Hepatocyte (in vitro differentiated cells): ENCODE measurements around the gene TMEM108. TPM values are rescaled to one million over a fixed set of nuclear protein-coding genes. Genes with fewer than 3 reads are reported as not detected.

Source experiments
- DNase-seq: peaks from one replicate; pipeline ENCODE4 v3.0.0-alpha.2; 2016; ENCODE audit warnings: low spot score
- H2AFZ ChIP-seq: fragments of 200-600 bp; sonication (generic); 2 replicates; pipeline ENCODE4 v1.6.0; 2016; ENCODE audit warnings: antibody characterized with exemption, mild to moderate bottlenecking
- H3K27ac ChIP-seq: fragments of 200-600 bp; sonication (generic); 2 replicates; pipeline ENCODE4 v1.5.1; 2016; ENCODE audit warnings: mild to moderate bottlenecking
- H3K27me3 ChIP-seq: fragments of 200-600 bp; sonication (generic); 2 replicates; pipeline ENCODE4 v1.6.1; 2016
- H3K36me3 ChIP-seq: fragments of 200-600 bp; sonication (generic); replicated peaks from 2 replicates; pipeline ENCODE4 v1.5.1; 2016; ENCODE audit warnings: low read depth; ENCODE audit not compliant: insufficient read depth
- H3K4me1 ChIP-seq: fragments of 200-600 bp; sonication (generic); 2 replicates; pipeline ENCODE4 v1.5.1; 2016; ENCODE audit warnings: mild to moderate bottlenecking, moderate library complexity; ENCODE audit not compliant: insufficient read depth
- H3K4me2 ChIP-seq: fragments of 200-600 bp; sonication (generic); 2 replicates; pipeline ENCODE4 v1.6.0; 2016
- H3K4me3 ChIP-seq: fragments of 200-600 bp; sonication (generic); 2 replicates; pipeline ENCODE4 v1.5.1; 2016; ENCODE audit warnings: mild to moderate bottlenecking
- H3K79me2 ChIP-seq: fragments of 200-600 bp; sonication (generic); 2 replicates; pipeline ENCODE4 v1.6.0; 2017; ENCODE audit warnings: mild to moderate bottlenecking
- H3K9me2 ChIP-seq: fragments of 200-600 bp; sonication (generic); replicated peaks from 2 replicates; pipeline ENCODE4 v1.6.0; 2017; ENCODE audit warnings: mild to moderate bottlenecking; ENCODE audit not compliant: insufficient read depth
- H3K9me3 ChIP-seq: fragments of 200-600 bp; sonication (generic); 2 replicates; pipeline ENCODE4 v1.5.1; 2016; ENCODE audit warnings: low read depth, mild to moderate bottlenecking
- H4K20me1 ChIP-seq: fragments of 200-600 bp; sonication (generic); 2 replicates; pipeline ENCODE4 v1.6.0; 2016; ENCODE audit warnings: mild to moderate bottlenecking; ENCODE audit not compliant: insufficient read depth, poor library complexity, severe bottlenecking
- CTCF ChIP-seq: fragments of 200-600 bp; sonication (generic); IDR thresholded peaks from 2 replicates; pipeline ENCODE4 v1.5.1; 2016; ENCODE audit warnings: antibody characterized with exemption, mild to moderate bottlenecking; ENCODE audit not compliant: poor library complexity
- EZH2 ChIP-seq: fragments of 200-600 bp; sonication (generic); IDR thresholded peaks from 2 replicates; pipeline ENCODE4 v1.6.1; 2016; ENCODE audit warnings: antibody characterized with exemption, mild to moderate bottlenecking, borderline replicate concordance
- EZH2phosphoT487 ChIP-seq: fragments of 200-600 bp; sonication (generic); IDR thresholded peaks from one replicate; pipeline ENCODE4 v1.6.1; 2018; ENCODE audit warnings: antibody characterized with exemption, mild to moderate bottlenecking, low read depth, moderate library complexity; ENCODE audit not compliant: unreplicated experiment, severe bottlenecking
- WGBS: methylation state at CpG from one replicate; pipeline ENCODE4 v1.1.6; 2016; ENCODE audit warnings: low lambda C conversion rate; ENCODE audit errors: missing lambda C conversion rate; 5-methylcytosine and 5-hydroxymethylcytosine counted together
- polyA plus RNA-seq: library from polyadenylated mRNA; unstranded; fragments of >200 nt; fragmentation: Nextera tagmentation; extraction: Ambion mirVana; gene quantifications from 2 replicates; pipeline ENCODE4 v1.2.1, GENCODE V29; 2016
- total RNA-seq: library from RNA; depleted of rRNA; stranded (reverse); fragments of >200 nt; gene quantifications from 2 replicates; pipeline ENCODE4 v1.2.3, GENCODE V29; 2014

Gene TMEM108
- total and polyA plus RNA-seq, 2 experiments from 2014 or later, result 0.53 to 6.5 TPM

DNA sequence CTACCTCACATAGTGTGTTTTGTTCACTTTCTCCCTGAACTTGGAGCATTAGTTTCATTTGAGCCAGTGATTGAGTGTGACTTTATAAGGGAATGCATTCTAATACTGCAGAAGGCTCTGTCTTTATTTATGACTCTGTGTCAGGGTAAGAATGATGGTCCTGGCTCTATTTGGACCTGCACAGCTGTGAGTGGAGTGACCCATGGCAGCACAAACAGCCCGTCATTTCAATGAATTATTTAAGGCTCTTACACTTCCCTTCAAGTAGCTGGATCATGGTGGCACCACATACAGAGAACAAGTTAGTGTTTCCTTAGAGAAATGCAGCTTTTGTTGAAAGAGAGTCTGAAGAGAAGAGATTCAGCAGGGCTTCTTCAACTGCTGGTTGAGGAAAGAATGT lies 16.4 kb downstream of the TMEM108 start:
- Histone ChIP-seq H3K4me2 (no peak overlapping the region), H3K79me2 (no peaks in the 10 kb centered on the region), H3K27me3 (peaks cover 3% of the 10 kb centered on the region), H3K4me3 (no peak overlapping the region), H4K20me1 (no peaks in the 10 kb centered on the region), H3K9me2 (no peaks in the 10 kb centered on the region), H3K27ac (no peak overlapping the region), H3K4me1 (no peaks in the 10 kb centered on the region), H2AFZ (no peak overlapping the region), H3K9me3 (no peaks in the 10 kb centered on the region), H3K36me3 (no peaks in the 10 kb centered on the region)
- DNase-seq, result no peak
- 79% methylated on average over 1 of the region's 1 CpG for WGBS
- TF ChIP-seq CTCF, result no peak
- no peak for TF ChIP-seq EZH2phosphoT487
- no peak for TF ChIP-seq EZH2

DNA sequence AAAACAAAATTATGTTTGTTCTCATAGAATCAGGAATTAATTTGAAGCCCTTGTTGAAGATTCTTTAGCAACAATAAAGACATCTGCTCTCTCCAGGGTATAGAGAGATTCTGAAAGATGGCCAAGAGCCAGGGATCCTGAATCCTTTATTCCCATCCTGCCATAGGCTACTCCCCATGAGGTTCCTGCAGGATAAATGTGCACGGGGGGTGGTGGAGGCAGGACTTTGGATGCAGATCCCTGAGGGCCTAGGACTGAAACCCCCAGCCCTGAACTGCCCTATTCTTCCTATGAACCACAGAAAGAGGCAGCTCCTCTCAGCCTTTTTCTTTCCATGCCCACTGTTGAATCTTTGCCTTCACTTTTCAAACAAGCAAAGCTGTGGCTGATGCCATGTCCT lies 17.1 kb downstream of the TMEM108 start:
- no peaks in the 10 kb centered on the region for H3K79me2 ChIP-seq
- peaks cover 3% of the 10 kb centered on the region for H3K27me3 ChIP-seq
- no peaks in the 10 kb centered on the region for H3K9me2 ChIP-seq
- H2AFZ ChIP-seq, result no peak overlapping the region
- no peaks in the 10 kb centered on the region for H3K36me3 ChIP-seq
- TF ChIP-seq EZH2 (no peak), CTCF (no peak), EZH2phosphoT487 (no peak)
- no peaks in the 10 kb centered on the region for H3K9me3 ChIP-seq
- H3K4me3 ChIP-seq, result no peak overlapping the region
- no peak for DNase-seq
- no peaks in the 10 kb centered on the region for H3K4me1 ChIP-seq
- 88% methylated on average over 1 of the region's 1 CpG for WGBS
- H3K27ac ChIP-seq, result no peak overlapping the region
- H3K4me2 ChIP-seq, result no peak overlapping the region
- no peaks in the 10 kb centered on the region for H4K20me1 ChIP-seq

- Histone ChIP-seq H3K4me3 (no peak overlapping the region), H3K4me1 (no peaks in the 10 kb centered on the region), H3K9me2 (no peaks in the 10 kb centered on the region), H4K20me1 (no peaks in the 10 kb centered on the region), H3K27ac (no peak overlapping the region), H3K9me3 (no peaks in the 10 kb centered on the region), H3K4me2 (no peak overlapping the region), H3K36me3 (no peaks in the 10 kb centered on the region), H2AFZ (no peak overlapping the region), H3K27me3 (peaks cover 3% of the 10 kb centered on the region), H3K79me2 (no peaks in the 10 kb centered on the region)
- DNase-seq, result no peak
- no peak for TF ChIP-seq CTCF
- TF ChIP-seq EZH2phosphoT487, result no peak
- no peak for TF ChIP-seq EZH2
- WGBS, result 88% methylated on average over 4 of the region's 4 CpGs
Observed at GRCh38 chr3:133058243-133058642, 20.1 kb downstream of the TMEM108 start.

DNA sequence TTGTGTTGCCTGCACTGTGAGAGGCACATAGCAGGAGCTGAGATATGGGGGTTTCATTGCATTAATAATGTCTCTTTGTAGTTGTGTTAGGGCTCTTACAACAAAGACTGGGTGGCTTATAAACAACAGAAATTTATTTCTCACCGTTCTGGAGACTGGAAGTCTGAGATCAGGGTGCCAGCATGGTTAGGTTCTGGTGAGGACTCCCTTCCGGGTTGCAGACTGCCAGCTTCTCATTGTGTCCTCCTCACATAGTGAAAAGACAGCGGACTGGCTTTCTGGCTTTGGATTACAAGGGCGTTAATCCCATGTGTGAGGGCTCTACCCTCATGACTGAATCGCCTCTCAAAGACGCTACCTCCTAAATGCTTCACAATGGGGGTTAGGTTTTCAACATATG lies 20.6 kb downstream of the TMEM108 start:
- no peaks in the 10 kb centered on the region for H3K79me2 ChIP-seq
- no peaks in the 10 kb centered on the region for H4K20me1 ChIP-seq
- WGBS, result 87% methylated on average over 6 of the region's 6 CpGs
- no peaks in the 10 kb centered on the region for H3K4me1 ChIP-seq
- no peak overlapping the region for H3K4me3 ChIP-seq
- peaks cover 3% of the 10 kb centered on the region for H3K27me3 ChIP-seq
- no peak overlapping the region for H2AFZ ChIP-seq
- no peak overlapping the region for H3K4me2 ChIP-seq
- no peaks in the 10 kb centered on the region for H3K9me2 ChIP-seq
- H3K36me3 ChIP-seq, result no peaks in the 10 kb centered on the region
- TF ChIP-seq EZH2phosphoT487, result no peak
- TF ChIP-seq CTCF, result no peak
- no peak for TF ChIP-seq EZH2
- DNase-seq, result no peak
- H3K27ac ChIP-seq, result no peak overlapping the region
- H3K9me3 ChIP-seq, result no peaks in the 10 kb centered on the region
